ENCODE results near the gene DPM2.

DPM2 gene

DNA sequence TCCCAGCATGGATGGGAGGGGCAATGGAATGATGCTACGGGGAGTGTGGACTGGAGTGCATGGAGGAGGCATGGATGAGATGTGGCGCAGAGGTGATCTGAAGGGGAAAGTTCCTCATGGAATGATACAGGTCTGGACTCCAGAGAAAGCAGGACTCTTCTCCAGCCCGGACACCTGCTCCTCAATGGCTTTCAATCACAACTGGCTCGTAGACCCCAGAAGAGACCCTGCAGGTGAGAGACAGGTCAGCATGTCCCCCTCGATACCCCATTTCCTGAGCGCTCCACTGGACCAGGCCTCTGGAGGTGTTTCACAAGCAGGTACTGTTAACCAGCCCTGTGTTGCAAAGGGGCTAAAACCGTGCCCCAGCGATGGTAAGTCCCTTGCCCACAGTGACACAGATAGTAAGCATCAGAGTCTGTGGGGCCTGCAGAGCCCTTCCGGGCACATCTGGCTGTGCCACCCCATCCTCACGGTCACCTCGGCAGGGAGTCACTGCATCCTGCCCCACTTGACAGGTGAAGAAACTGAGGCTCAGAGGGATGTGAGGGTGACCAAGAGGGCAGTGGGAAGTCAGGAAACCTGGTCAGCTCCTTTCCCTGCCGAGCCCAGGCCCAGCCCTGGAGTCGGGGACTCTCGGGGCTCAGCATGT is 5.5 kb upstream of the DPM2 start:
- H3K4me3 ChIP-seq (ENCODE audit: low read depth, low read length) = no peak overlapping the region
- POLR2A ChIA-PET = interaction anchor here (0.7 kb wide), 1 partner anchor 9 kb away, joined by 3 read pairs; no protein-coding TSS in a partner anchor
- CTCF ChIA-PET = interaction anchor here (0.7 to 14.3 kb wide), 45 partner anchors 9 to 185 kb away, joined by 3 to 226 read pairs (median 7); partner anchors contain the start of genes EEIG1, NAIF1, PIP5KL1 and ST6GALNAC6
- TF ChIP-seq, protein P1, sequence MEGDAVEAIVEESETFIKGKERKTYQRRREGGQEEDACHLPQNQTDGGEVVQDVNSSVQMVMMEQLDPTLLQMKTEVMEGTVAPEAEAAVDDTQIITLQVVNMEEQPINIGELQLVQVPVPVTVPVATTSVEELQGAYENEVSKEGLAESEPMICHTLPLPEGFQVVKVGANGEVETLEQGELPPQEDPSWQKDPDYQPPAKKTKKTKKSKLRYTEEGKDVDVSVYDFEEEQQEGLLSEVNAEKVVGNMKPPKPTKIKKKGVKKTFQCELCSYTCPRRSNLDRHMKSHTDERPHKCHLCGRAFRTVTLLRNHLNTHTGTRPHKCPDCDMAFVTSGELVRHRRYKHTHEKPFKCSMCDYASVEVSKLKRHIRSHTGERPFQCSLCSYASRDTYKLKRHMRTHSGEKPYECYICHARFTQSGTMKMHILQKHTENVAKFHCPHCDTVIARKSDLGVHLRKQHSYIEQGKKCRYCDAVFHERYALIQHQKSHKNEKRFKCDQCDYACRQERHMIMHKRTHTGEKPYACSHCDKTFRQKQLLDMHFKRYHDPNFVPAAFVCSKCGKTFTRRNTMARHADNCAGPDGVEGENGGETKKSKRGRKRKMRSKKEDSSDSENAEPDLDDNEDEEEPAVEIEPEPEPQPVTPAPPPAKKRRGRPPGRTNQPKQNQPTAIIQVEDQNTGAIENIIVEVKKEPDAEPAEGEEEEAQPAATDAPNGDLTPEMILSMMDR (IDR thresholded peaks at IDR 0.05; ENCODE audit: insufficient read depth, low read length, missing control alignments) = no peak
- DNase-seq (ENCODE audit: low read depth, low spot score) = no peak

DNA sequence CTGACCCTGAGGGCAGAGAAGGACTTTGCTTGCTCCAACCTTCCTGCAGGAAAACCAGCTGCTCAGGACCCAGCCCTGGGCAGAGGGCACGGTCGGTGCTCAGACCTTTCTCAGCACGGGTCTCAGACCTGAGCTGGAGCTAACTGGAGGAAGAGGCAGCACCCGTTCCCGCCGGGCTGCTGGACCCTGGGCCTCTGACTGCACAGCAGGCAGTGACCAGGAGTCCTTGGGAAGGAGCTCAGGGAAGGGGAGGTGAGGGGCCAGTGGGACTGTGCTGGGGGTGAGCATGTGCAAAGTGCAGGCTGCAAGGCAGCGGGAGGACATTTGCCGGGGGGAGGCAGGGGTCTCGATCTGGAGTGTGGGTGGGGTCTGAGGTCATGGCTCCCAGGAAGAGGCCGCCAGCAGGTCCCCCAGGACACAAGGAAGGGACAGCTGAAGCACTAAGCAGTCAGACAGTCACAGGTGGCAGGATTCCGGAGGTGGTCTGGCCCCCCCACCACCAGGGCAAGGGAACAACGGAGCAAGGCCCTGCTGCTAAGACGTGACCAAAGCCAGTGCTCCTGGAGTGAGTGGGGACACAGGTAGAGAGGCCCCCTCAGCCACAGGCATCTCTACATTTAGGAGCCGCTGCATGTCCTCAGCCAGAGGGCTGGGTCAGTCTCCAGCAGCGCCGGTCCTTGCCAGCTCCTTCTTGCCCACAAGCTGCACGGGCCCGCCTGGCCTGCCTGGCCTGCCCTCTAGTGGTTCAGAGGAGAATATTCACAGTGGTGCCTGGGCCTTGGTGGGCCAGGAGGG is 4.8 kb upstream of the DPM2 start:
- no peak for DNase-seq (ENCODE audit: low read depth, low spot score)
- H3K4me3 ChIP-seq (ENCODE audit: low read depth, low read length) = no peak overlapping the region
- TF ChIP-seq, protein P1 (IDR thresholded peaks at IDR 0.05; ENCODE audit: insufficient read depth, low read length, missing control alignments) = peak; percentile 92
- ChIA-PET CTCF (interaction anchor here (0.6 to 14.3 kb wide), 38 partner anchors 9 to 186 kb away, joined by 3 to 226 read pairs (median 7); partner anchors contain the start of genes EEIG1, NAIF1 and PIP5KL1), POLR2A (interaction anchor here (0.7 kb wide), 1 partner anchor 10 kb away, joined by 3 read pairs; no protein-coding TSS in a partner anchor)

DNA sequence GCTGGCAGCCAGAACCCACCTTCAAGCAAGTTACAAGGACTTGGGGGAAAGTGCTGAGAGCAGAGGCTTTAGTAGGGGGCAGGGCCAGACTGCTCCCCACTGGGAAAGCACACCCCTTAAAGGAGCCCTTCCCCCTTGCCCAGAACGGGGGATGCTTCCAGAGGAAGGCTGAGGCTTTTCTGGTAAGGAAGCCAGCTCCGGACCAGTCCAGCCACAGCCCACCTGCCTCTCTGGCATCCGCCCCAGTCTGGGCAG is 4.2 kb upstream of the DPM2 start:
- ChIA-PET POLR2A (no interaction called here), CTCF (interaction anchor here (0.8 to 14.3 kb wide), 30 partner anchors 8 to 187 kb away, joined by 3 to 226 read pairs (median 14); partner anchors contain the start of gene EEIG1)
- H3K4me3 ChIP-seq (ENCODE audit: low read depth, low read length) = no peak overlapping the region
- DNase-seq (ENCODE audit: low read depth, low spot score) = no peak
- TF ChIP-seq, protein P1 (IDR thresholded peaks at IDR 0.05; ENCODE audit: insufficient read depth, low read length, missing control alignments) = no peak

DNA sequence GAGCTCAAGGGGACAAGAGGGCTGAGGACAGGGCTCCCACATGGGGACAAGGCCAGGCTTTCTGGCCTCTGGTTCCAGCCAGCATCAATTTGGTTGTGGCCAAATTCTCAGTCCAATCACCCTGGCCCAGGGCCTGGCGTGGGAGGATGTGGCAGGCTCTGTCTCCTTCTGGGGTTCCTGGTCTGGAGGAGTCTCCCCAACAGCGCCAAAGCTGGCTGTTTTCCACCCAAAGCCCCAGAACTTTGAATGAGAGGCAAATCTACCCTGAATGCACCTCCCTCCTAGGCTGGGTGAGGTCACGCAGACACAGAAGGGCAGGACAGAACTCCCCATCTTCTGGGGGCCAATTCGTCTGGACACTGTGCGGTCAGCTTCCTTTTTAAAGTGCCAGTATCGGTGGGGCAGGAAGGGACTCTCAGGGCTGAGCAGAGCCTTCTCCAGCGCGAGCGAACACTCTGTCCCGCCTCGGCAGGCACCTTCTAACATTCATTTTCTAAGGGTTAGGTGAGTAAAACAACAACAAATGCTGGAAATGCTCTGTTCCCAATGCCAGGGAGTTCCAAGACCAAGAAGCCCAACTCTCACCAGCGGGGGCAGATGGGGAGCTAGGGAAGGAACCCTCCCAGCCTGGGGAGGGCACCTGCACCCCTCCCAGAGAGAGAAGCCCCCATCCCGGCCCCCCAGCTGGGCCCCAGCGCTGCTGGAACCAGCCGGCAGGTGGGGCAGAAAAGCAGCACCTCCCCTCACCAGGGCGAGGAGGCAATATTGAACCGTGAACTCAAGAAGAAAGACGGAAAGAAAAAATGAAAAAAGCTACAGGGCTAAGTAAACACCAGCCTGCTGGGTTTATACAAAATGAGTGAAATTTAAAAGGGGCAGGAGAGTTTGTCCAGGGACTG is 3.7 kb upstream of the DPM2 start:
- POLR2A ChIA-PET = no interaction called here
- DNase-seq (ENCODE audit: low read depth, low spot score) = no peak
- TF ChIP-seq, protein P1 (IDR thresholded peaks at IDR 0.05; ENCODE audit: insufficient read depth, low read length, missing control alignments) = no peak
- CTCF ChIA-PET = interaction anchor here (0.6 to 14.3 kb wide), 27 partner anchors 8 to 301 kb away, joined by 3 to 226 read pairs (median 15); partner anchors contain the start of gene EEIG1
- H3K4me3 ChIP-seq (ENCODE audit: low read depth, low read length) = no peak overlapping the region

DNA sequence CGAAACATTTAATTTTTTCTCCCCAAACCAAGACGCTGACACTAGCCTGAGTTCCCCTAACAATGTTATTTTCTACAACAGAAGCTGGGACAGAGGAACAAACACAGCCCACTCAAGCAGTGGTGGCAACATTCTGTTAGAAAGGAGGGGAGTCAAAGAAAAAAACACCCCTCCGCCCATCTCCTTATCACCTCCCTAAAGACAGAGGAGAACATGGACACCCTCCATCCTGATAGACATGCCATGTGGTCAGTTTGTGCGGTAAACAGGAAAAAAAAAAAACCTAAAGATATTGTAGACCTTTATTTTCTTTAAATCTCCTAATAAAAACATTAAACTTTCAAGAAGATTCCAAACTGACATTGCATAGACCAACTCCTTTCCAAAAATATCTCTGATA is 2.9 kb upstream of the DPM2 start:
- CTCF ChIA-PET = interaction anchor here (1.5 to 14.3 kb wide), 8 partner anchors 16 to 184 kb away, joined by 4 to 226 read pairs (median 87); partner anchors contain the start of gene EEIG1
- POLR2A ChIA-PET = no interaction called here
- TF ChIP-seq, protein P1 (IDR thresholded peaks at IDR 0.05; ENCODE audit: insufficient read depth, low read length, missing control alignments) = no peak
- no peak for DNase-seq (ENCODE audit: low read depth, low spot score)
- H3K4me3 ChIP-seq (ENCODE audit: low read depth, low read length) = no peak overlapping the region
